Suppressor macrophage (primary cell): ENCODE measurements around the gene CLCNKA.
A peak's percentile ranks its signal among the peaks of the same experiment; 100 is the strongest.
"Not testable (repeated sequence)": the region's sequence is repeated elsewhere in the genome, so short reads cannot be mapped to it uniquely, and the experiment has no call there.

Experiments
- DNase-seq, 4 experiments: peaks; one replicate each; pipeline ENCODE4 v3.0.0-alpha.2; 2020 to 2022

CLCNKA gene

GRCh38 chr1:15997637-15998280 is 24.1 kb upstream of the CLCNKA start:
- DNase-seq: no peak

GRCh38 chr1:15998929-15999328 is 22.9 kb upstream of the CLCNKA start:
- no peak for DNase-seq

- DNase-seq: not testable (repeated sequence)
These were observed 20.6 kb upstream of the CLCNKA start for GRCh38 chr1:16001274-16001673.

GRCh38 chr1:16005597-16005996 is 16.2 kb upstream of the CLCNKA start:
- DNase-seq: no peak

GRCh38 chr1:16006010-16006409 is 15.8 kb upstream of the CLCNKA start:
- no peak for DNase-seq

GRCh38 chr1:16006552-16007485 is 15.0 kb upstream of the CLCNKA start:
- peak in 2 of 4 experiments; percentile 14 to 19 for DNase-seq

- DNase-seq: no peak
These were observed 14.0 kb upstream of the CLCNKA start for GRCh38 chr1:16007671-16008341.

- peak; percentile 76 to 86 (median 84) for DNase-seq
These were observed 12.8 kb upstream of the CLCNKA start for GRCh38 chr1:16009030-16009460.

GRCh38 chr1:16009678-16010077 is 12.2 kb upstream of the CLCNKA start:
- DNase-seq: no peak

- no peak for DNase-seq
These were observed 11.0 kb upstream of the CLCNKA start for GRCh38 chr1:16010837-16011236.

- DNase-seq: no peak
These were observed 9.8 kb upstream of the CLCNKA start for GRCh38 chr1:16011936-16012589.

- peak; percentile 28 to 69 (median 48) for DNase-seq
These were observed 9.1 kb upstream of the CLCNKA start for GRCh38 chr1:16012590-16013219.

- DNase-seq: peak; percentile 28 to 54 (median 45)
These were observed 8.5 kb upstream of the CLCNKA start for GRCh38 chr1:16013220-16013907.

GRCh38 chr1:16013908-16014258 is 8.0 kb upstream of the CLCNKA start:
- DNase-seq: no peak

GRCh38 chr1:16014509-16015482 is 7.0 kb upstream of the CLCNKA start:
- peak in 2 of 4 experiments; percentile 28 to 47 for DNase-seq

- no peak for DNase-seq
These were observed 6.3 kb upstream of the CLCNKA start for GRCh38 chr1:16015491-16015890.

GRCh38 chr1:16015960-16016901 is 5.6 kb upstream of the CLCNKA start:
- DNase-seq: no peak

- no peak for DNase-seq
These were observed 4.8 kb upstream of the CLCNKA start for GRCh38 chr1:16017076-16017460.
